Smooth muscle cell (in vitro differentiated cells): ENCODE measurements around the gene NMUR1. TPM values are rescaled to one million over a fixed set of nuclear protein-coding genes. Genes with fewer than 3 reads are reported as not detected.

Experiments
- DNase-seq: peaks from one replicate; lab custom pipeline; 2025; ENCODE audit not compliant: unreplicated experiment; lab: John Stamatoyannopoulos, UW
- H2AFZ ChIP-seq: fragments of 200-600 bp; sonication (generic); 2 replicates; pipeline ENCODE4 v1.6.0; 2016; ENCODE audit warnings: antibody characterized with exemption, low read depth, mild to moderate bottlenecking
- H3F3A ChIP-seq: fragments of 200-600 bp; sonication (generic); 2 replicates; pipeline ENCODE4 v1.6.0; 2017; ENCODE audit warnings: antibody characterized with exemption, low read depth
- H3K27ac ChIP-seq: fragments of 200-600 bp; sonication (generic); 2 replicates; pipeline ENCODE4 v1.5.1; 2016; ENCODE audit warnings: low read depth, mild to moderate bottlenecking
- H3K27me3 ChIP-seq: fragments of 200-600 bp; sonication (generic); 2 replicates; pipeline ENCODE4 v1.6.1; 2016; ENCODE audit warnings: low read depth, mild to moderate bottlenecking
- H3K36me3 ChIP-seq: fragments of 200-600 bp; sonication (generic); 2 replicates; pipeline ENCODE4 v1.5.1; 2016; ENCODE audit warnings: low read depth
- H3K4me1 ChIP-seq: fragments of 200-600 bp; sonication (generic); 2 replicates; pipeline ENCODE4 v1.5.1; 2016; ENCODE audit warnings: low read depth
- H3K4me2 ChIP-seq: fragments of 200-600 bp; sonication (generic); 2 replicates; pipeline ENCODE4 v1.6.0; 2016; ENCODE audit warnings: mild to moderate bottlenecking
- H3K4me3 ChIP-seq: fragments of 200-600 bp; sonication (generic); 2 replicates; pipeline ENCODE4 v1.5.1; 2016; ENCODE audit warnings: mild to moderate bottlenecking
- H3K79me2 ChIP-seq: fragments of 200-600 bp; sonication (generic); 2 replicates; pipeline ENCODE4 v1.6.0; 2016; ENCODE audit warnings: low read depth, mild to moderate bottlenecking
- H3K9ac ChIP-seq: fragments of 200-600 bp; sonication (generic); 2 replicates; pipeline ENCODE4 v1.6.0; 2016; ENCODE audit warnings: low read depth
- H3K9me3 ChIP-seq: fragments of 200-600 bp; sonication (generic); replicated peaks from 2 replicates; pipeline ENCODE4 v1.5.1; 2016; ENCODE audit warnings: low read depth
- H4K20me1 ChIP-seq: fragments of 200-600 bp; sonication (generic); 2 replicates; pipeline ENCODE4 v1.6.0; 2016; ENCODE audit warnings: low read depth
- CTCF ChIP-seq: fragments of 200-600 bp; sonication (generic); IDR thresholded peaks from 2 replicates; pipeline ENCODE4 v1.5.1; 2017; ENCODE audit warnings: borderline replicate concordance, mild to moderate bottlenecking, antibody characterized with exemption; ENCODE audit not compliant: insufficient read depth, poor library complexity, severe bottlenecking
- WGBS: methylation state at CpG from one replicate; pipeline ENCODE4 v1.1.7; 2016; ENCODE audit warnings: low lambda C conversion rate; 5-methylcytosine and 5-hydroxymethylcytosine counted together
- polyA plus RNA-seq: library from polyadenylated mRNA; unstranded; fragments of >200 nt; fragmentation: Nextera tagmentation; extraction: Ambion mirVana; gene quantifications from 2 replicates; pipeline ENCODE4 v1.2.1, GENCODE V29; 2016
- total RNA-seq: library from RNA; depleted of rRNA; stranded (reverse); fragments of >200 nt; gene quantifications from 2 replicates; pipeline ENCODE4 v1.2.3, GENCODE V29; 2014

NMUR1 gene
- total and polyA plus RNA-seq, 2 experiments from 2014 or later: not detected

GRCh38 chr2:231482806-231483391, 47.3 kb downstream of the NMUR1 start:
- peak; percentile 9 for DNase-seq
- Histone ChIP-seq H3F3A (no peaks in the 10 kb centered on the region), H3K36me3 (no peaks in the 10 kb centered on the region), H3K4me1 (no peaks in the 10 kb centered on the region), H3K4me3 (no peak overlapping the region), H3K79me2 (no peaks in the 10 kb centered on the region), H4K20me1 (no peaks in the 10 kb centered on the region), H3K4me2 (peak overlapping the region; percentile 80), H3K9me3 (no peaks in the 10 kb centered on the region), H2AFZ (peak overlapping the region; percentile 51), H3K27ac (no peak overlapping the region), H3K9ac (no peak overlapping the region), H3K27me3 (no peaks in the 10 kb centered on the region)
- peak; percentile 75 for TF ChIP-seq CTCF
- WGBS: 56% methylated on average over 35 of the region's 36 CpGs

GRCh38 chr2:231480781-231481180, 49.5 kb downstream of the NMUR1 start:
- no peak for TF ChIP-seq CTCF
- Histone ChIP-seq H3K27me3 (no peaks in the 10 kb centered on the region), H3K4me3 (no peak overlapping the region), H2AFZ (no peak overlapping the region), H4K20me1 (no peaks in the 10 kb centered on the region), H3F3A (no peaks in the 10 kb centered on the region), H3K36me3 (no peaks in the 10 kb centered on the region), H3K79me2 (no peaks in the 10 kb centered on the region), H3K4me1 (no peaks in the 10 kb centered on the region), H3K9ac (no peak overlapping the region), H3K4me2 (no peak overlapping the region), H3K9me3 (no peaks in the 10 kb centered on the region), H3K27ac (no peak overlapping the region)
- WGBS: 82% methylated on average over 3 of the region's 3 CpGs
- no peak for DNase-seq

- 68% methylated on average over 9 of the region's 9 CpGs for WGBS
- Histone ChIP-seq H4K20me1 (no peaks in the 10 kb centered on the region), H3K9ac (no peak overlapping the region), H3K4me3 (no peak overlapping the region), H3F3A (no peaks in the 10 kb centered on the region), H3K4me1 (no peaks in the 10 kb centered on the region), H3K36me3 (no peaks in the 10 kb centered on the region), H3K79me2 (no peaks in the 10 kb centered on the region), H3K27me3 (no peaks in the 10 kb centered on the region), H3K4me2 (no peak overlapping the region), H3K9me3 (no peaks in the 10 kb centered on the region), H2AFZ (no peak overlapping the region), H3K27ac (no peak overlapping the region)
- no peak for TF ChIP-seq CTCF
- no peak for DNase-seq
These were observed 50.8 kb downstream of the NMUR1 start for GRCh38 chr2:231479455-231479854.

GRCh38 chr2:231476920-231477319, 53.3 kb downstream of the NMUR1 start:
- Histone ChIP-seq H3K9ac (no peak overlapping the region), H3K4me2 (no peak overlapping the region), H2AFZ (no peak overlapping the region), H3K36me3 (no peaks in the 10 kb centered on the region), H3K4me3 (no peak overlapping the region), H3K27me3 (no peaks in the 10 kb centered on the region), H3K4me1 (no peaks in the 10 kb centered on the region), H3K79me2 (no peaks in the 10 kb centered on the region), H3K9me3 (no peaks in the 10 kb centered on the region), H4K20me1 (no peaks in the 10 kb centered on the region), H3F3A (no peaks in the 10 kb centered on the region), H3K27ac (no peak overlapping the region)
- DNase-seq: no peak
- 91% methylated on average over 3 of the region's 3 CpGs for WGBS
- no peak for TF ChIP-seq CTCF
